IMR-90 (cell line): ENCODE results near the gene TRPM6. TPM values are rescaled to one million over a fixed set of nuclear protein-coding genes. Genes with fewer than 3 reads are reported as not detected.

Source experiments
- ATAC-seq: fragments of 200-7000 bp; cut with Tn5 transposase; 2 replicates; pipeline ENCODE4 v1.9.1; 2020; ENCODE audit warnings: low read depth, mild to moderate bottlenecking, moderate library complexity
- BruUV-seq: library from RNA; stranded (reverse); fragments of 400-500 nt; replicated peaks from 2 replicates; lab custom pipeline; 2021; lab: Mats Ljungman, UMichigan
- CTCF ChIA-PET: fragments of 300-600 bp; formaldehyde crosslinking; extraction: SDS; loops from one replicate; lab custom pipeline; 2021; ENCODE audit warnings: antibody characterized with exemption; lab: Yijun Ruan, JAX
- POLR2A ChIA-PET: fragments of 300-600 bp; sonication (Branson Sonifier 250); formaldehyde crosslinking; loops from one replicate; lab custom pipeline; 2022; ENCODE audit warnings: antibody characterized with exemption; ENCODE audit not compliant: unreplicated experiment; lab: Charles Lee
- DNase-seq: peaks from one replicate; pipeline ENCODE4 v3.0.0; 2013
- H2AFZ ChIP-seq: replicated peaks from 2 replicates; pipeline ENCODE3; 2013; ENCODE audit warnings: low read length, mild to moderate bottlenecking; ENCODE audit not compliant: poor library complexity
- H2AK5ac ChIP-seq: 2 replicates; pipeline ENCODE4 v1.6.1; 2013; ENCODE audit warnings: low read depth, low read length, inconsistent platforms
- H2AK9ac ChIP-seq: replicated peaks from 2 replicates; pipeline ENCODE3; 2013; ENCODE audit warnings: mild to moderate bottlenecking, low read depth, low read length, moderate library complexity; ENCODE audit not compliant: poor library complexity
- H2BK120ac ChIP-seq: 2 replicates; pipeline ENCODE4 v1.6.1; 2013; ENCODE audit warnings: low read depth, low read length, inconsistent platforms
- H2BK15ac ChIP-seq: 3 replicates; pipeline ENCODE4 v1.6.1; 2013; ENCODE audit warnings: low read depth, low read length, inconsistent platforms
- H2BK20ac ChIP-seq: 2 replicates; pipeline ENCODE4 v1.6.1; 2013; ENCODE audit warnings: low read depth, mild to moderate bottlenecking, inconsistent platforms, low read length, moderate library complexity
- H2BK5ac ChIP-seq: 2 replicates; pipeline ENCODE4 v1.6.1; 2013; ENCODE audit warnings: mild to moderate bottlenecking, low read depth, low read length, inconsistent platforms; ENCODE audit not compliant: poor library complexity, severe bottlenecking
- H3K14ac ChIP-seq: replicated peaks from 2 replicates; pipeline ENCODE4 v1.6.1; 2013; ENCODE audit warnings: low read depth, low read length, inconsistent platforms
- H3K18ac ChIP-seq: 2 replicates; pipeline ENCODE4 v1.6.1; 2013; ENCODE audit warnings: low read depth, low read length, control low read depth
- H3K23ac ChIP-seq: 2 replicates; pipeline ENCODE4 v1.6.1; 2013; ENCODE audit warnings: low read depth, low read length, inconsistent platforms
- H3K27ac ChIP-seq: 2 replicates; pipeline ENCODE4 v1.5.1; 2013; ENCODE audit warnings: mild to moderate bottlenecking, control low read depth, low read length; ENCODE audit not compliant: insufficient read depth
- H3K27me3 ChIP-seq: 2 replicates; pipeline ENCODE4 v1.6.1; 2013; ENCODE audit warnings: low read length; ENCODE audit not compliant: control insufficient read depth, insufficient read depth
- H3K36me3 ChIP-seq: 2 replicates; pipeline ENCODE4 v1.6.1; 2013; ENCODE audit warnings: low read length, mixed read lengths; ENCODE audit not compliant: control insufficient read depth, insufficient read depth
- H3K4ac ChIP-seq: 2 replicates; pipeline ENCODE4 v1.6.1; 2013; ENCODE audit warnings: low read depth, low read length, inconsistent platforms
- H3K4me1 ChIP-seq: 2 replicates; pipeline ENCODE4 v1.6.1; 2013; ENCODE audit warnings: low read length, mixed read lengths; ENCODE audit not compliant: control insufficient read depth, insufficient read depth
- H3K4me2 ChIP-seq: 2 replicates; pipeline ENCODE4 v1.6.1; 2013; ENCODE audit warnings: low read depth, mild to moderate bottlenecking, control low read depth, low read length, moderate library complexity
- H3K4me3 ChIP-seq: 2 replicates; pipeline ENCODE4 v1.5.1; 2013; ENCODE audit warnings: low read depth, mild to moderate bottlenecking, control low read depth, low read length, moderate library complexity; ENCODE audit not compliant: insufficient read depth
- H3K56ac ChIP-seq: 2 replicates; pipeline ENCODE4 v1.6.1; 2013; ENCODE audit warnings: low read length, inconsistent platforms; ENCODE audit not compliant: insufficient read depth; ENCODE audit errors: extremely low read depth
- H3K79me1 ChIP-seq, 2 experiments: 2 replicates each; pipeline ENCODE4 v1.6.1; 2013; ENCODE audit warnings: low read length in 2 of 2, inconsistent platforms in 1 of 2, low read depth in 1 of 2
- H3K9ac ChIP-seq: 2 replicates; pipeline ENCODE4 v1.6.1; 2013; ENCODE audit warnings: low read depth, low read length, control low read depth
- H3K9me1 ChIP-seq: 2 replicates; pipeline ENCODE4 v1.6.1; 2013; ENCODE audit warnings: low read length, inconsistent platforms; ENCODE audit not compliant: insufficient read depth
- H3K9me3 ChIP-seq: 2 replicates; pipeline ENCODE4 v1.6.1; 2013; ENCODE audit warnings: low read length; ENCODE audit not compliant: control insufficient read depth, insufficient read depth
- H4K20me1 ChIP-seq: 2 replicates; pipeline ENCODE4 v1.6.1; 2013; ENCODE audit warnings: low read length, inconsistent platforms; ENCODE audit not compliant: insufficient read depth
- H4K5ac ChIP-seq: 2 replicates; pipeline ENCODE4 v1.6.1; 2013; ENCODE audit warnings: mild to moderate bottlenecking, low read depth, low read length, control low read depth
- H4K8ac ChIP-seq, 2 experiments: 2 replicates each; pipeline ENCODE4 v1.6.1; 2013; ENCODE audit warnings: low read depth in 2 of 2, low read length in 2 of 2, control low read depth in 1 of 2, inconsistent platforms in 1 of 2
- H4K91ac ChIP-seq: 2 replicates; pipeline ENCODE4 v1.6.1; 2013; ENCODE audit warnings: low read depth, low read length, inconsistent platforms; ENCODE audit not compliant: insufficient read depth
- BHLHE40 ChIP-seq: fragments of 150-350 bp; IDR thresholded peaks from 2 replicates; pipeline ENCODE4 v1.6.1; 2016; ENCODE audit warnings: mild to moderate bottlenecking, low read depth, low read length
- CEBPB ChIP-seq: IDR thresholded peaks from 2 replicates; pipeline ENCODE4 v1.6.1; 2012; ENCODE audit warnings: low read depth, low read length, improper control_type of control experiment
- CHD1 ChIP-seq: IDR thresholded peaks from 2 replicates; pipeline ENCODE4 v1.6.1; 2012; ENCODE audit warnings: low read depth, low read length, improper control_type of control experiment
- CTCF ChIP-seq: conservative IDR thresholded peaks from 2 replicates; pipeline ENCODE4 v1.5.1; 2012; ENCODE audit warnings: mild to moderate bottlenecking, low read depth, low read length, improper control_type of control experiment
- FOS ChIP-seq: fragments of 150-350 bp; IDR thresholded peaks from 2 replicates; pipeline ENCODE4 v1.6.1; 2016; ENCODE audit warnings: low read depth, low read length
- MAFK ChIP-seq: IDR thresholded peaks from 2 replicates; pipeline ENCODE4 v1.6.1; 2012; ENCODE audit warnings: low read depth, low read length, improper control_type of control experiment
- MAZ ChIP-seq: IDR thresholded peaks from 2 replicates; pipeline ENCODE4 v1.6.1; 2012; ENCODE audit warnings: low read depth, mild to moderate bottlenecking, low read length, improper control_type of control experiment, moderate library complexity, borderline replicate concordance
- MXI1 ChIP-seq: IDR thresholded peaks from 2 replicates; pipeline ENCODE4 v1.6.1; 2012; ENCODE audit warnings: low read depth, mild to moderate bottlenecking, low read length, moderate library complexity, borderline replicate concordance
- NFE2L2 ChIP-seq: fragments of 150-350 bp; IDR thresholded peaks from 2 replicates; pipeline ENCODE4 v1.6.1; 2016; ENCODE audit warnings: low read depth, mild to moderate bottlenecking, low read length
- POLR2A ChIP-seq: IDR thresholded peaks from 2 replicates; pipeline ENCODE4 v1.6.1; 2012; ENCODE audit warnings: mild to moderate bottlenecking, low read depth, low read length
- RAD21 ChIP-seq: IDR thresholded peaks from 2 replicates; pipeline ENCODE4 v1.6.1; 2012; ENCODE audit warnings: low read length, improper control_type of control experiment
- RCOR1 ChIP-seq: IDR thresholded peaks from 2 replicates; pipeline ENCODE4 v1.6.1; 2012; ENCODE audit warnings: mild to moderate bottlenecking, low read length, improper control_type of control experiment; ENCODE audit not compliant: insufficient replicate concordance
- RFX5 ChIP-seq: IDR thresholded peaks from 2 replicates; pipeline ENCODE4 v1.8.0; 2012; ENCODE audit warnings: low read depth, mild to moderate bottlenecking, low read length, moderate library complexity
- SMC3 ChIP-seq: fragments of 150-350 bp; IDR thresholded peaks from 2 replicates; pipeline ENCODE4 v1.6.1; 2016; ENCODE audit warnings: low read depth, mild to moderate bottlenecking, antibody characterized with exemption, low read length, moderate library complexity
- USF2 ChIP-seq: fragments of 150-350 bp; IDR thresholded peaks from 2 replicates; pipeline ENCODE4 v1.6.1; 2017; ENCODE audit warnings: mild to moderate bottlenecking, antibody characterized with exemption, low read length, low read depth
- WGBS, 2 experiments: methylation state at CpG; one replicate each; pipeline versions ENCODE4 v1.1.5 to v1.1.7; 2013; ENCODE audit warnings: missing lambda C conversion rate in 2 of 2; ENCODE audit not compliant: insufficient read length in 1 of 2; ENCODE audit errors: extremely low coverage in 2 of 2; 5-methylcytosine and 5-hydroxymethylcytosine counted together
- dilution Hi-C: fragments of 300-500 bp; cut with HindIII; formaldehyde crosslinking; loops from one replicate; pipeline ENCODE4 v1.14.3; 2018; ENCODE audit warnings: low sequenced_read_pairs; ENCODE audit not compliant: unreplicated experiment
- in situ Hi-C: fragments of 300-500 bp; cut with MboI; formaldehyde crosslinking; loops from 3 replicates; pipeline ENCODE4 v1.14.3; 2019; ENCODE audit warnings: low sequenced_read_pairs, inconsistent platforms, mixed read lengths
- intact Hi-C: fragments of 100-400 bp; cut with micrococcal nuclease; formaldehyde crosslinking; loops from 2 replicates; pipeline ENCODE4 v1.10.0; 2022
- polyA plus RNA-seq, 3 experiments: library from polyadenylated mRNA; depleted of rRNA; stranded (reverse); fragments of >200 nt; gene quantifications; 2 replicates each; pipeline ENCODE4 v1.2.3, GENCODE V29; 2012; ENCODE audit warnings: low replicate concordance in 1 of 3
- total RNA-seq: library from RNA; depleted of rRNA; stranded (reverse); fragments of >200 nt; gene quantifications from 2 replicates; pipeline ENCODE4 v1.2.3, GENCODE V29; 2012
- TF ChIP-seq, protein P1 (sequence below): fragments of 150-350 bp; IDR thresholded peaks from 2 replicates; pipeline ENCODE4 v1.6.1; 2016; ENCODE audit warnings: low read depth, mild to moderate bottlenecking, low read length, moderate library complexity, borderline replicate concordance

TRPM6 gene
- total and polyA plus RNA-seq, 2 of the 4 experiments (the other 2 are of a cell fraction) = under 0.01 to 0.02 TPM

DNA sequence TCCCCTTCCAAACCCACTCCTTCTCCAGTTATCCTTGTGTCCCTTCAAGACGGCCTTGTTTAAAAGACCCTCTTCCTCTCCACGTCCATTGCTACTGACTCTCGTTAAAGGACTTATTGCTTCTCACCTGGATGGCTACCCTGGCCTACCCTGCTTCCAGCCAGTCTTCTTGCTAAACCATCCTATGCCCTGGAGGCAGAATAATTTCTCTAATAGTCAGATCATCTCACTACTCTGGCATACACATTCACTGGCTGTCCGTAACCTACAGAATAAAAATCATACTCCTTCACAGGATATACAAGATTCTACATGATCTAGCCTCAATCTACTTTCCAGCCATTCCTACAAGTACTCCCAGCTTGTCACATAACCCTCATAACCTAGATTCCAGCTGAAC is 92.6 kb downstream of the TRPM6 start:
- no peaks in the 10 kb centered on the region for H4K20me1 ChIP-seq
- no peak overlapping the region for H3K4me2 ChIP-seq
- H2BK5ac ChIP-seq = no peak overlapping the region
- no peaks in the 10 kb centered on the region for H3K36me3 ChIP-seq
- no peak overlapping the region for H3K56ac ChIP-seq
- no peaks in the 10 kb centered on the region for H3K79me1 ChIP-seq
- no peak overlapping the region for H2BK15ac ChIP-seq
- no TSS peak for BruUV-seq
- ChIA-PET CTCF (no interaction called here), POLR2A (no interaction called here)
- no peaks in the 10 kb centered on the region for H3K4me1 ChIP-seq
- in situ Hi-C loops (no loop called here), dilution Hi-C loops (no loop called here), intact Hi-C loops (no loop called here)
- no peak overlapping the region for H2AK9ac ChIP-seq
- H4K8ac ChIP-seq = no peak overlapping the region
- DNase-seq = no peak
- no peak overlapping the region for H2BK20ac ChIP-seq
- H3K27ac ChIP-seq = no peak overlapping the region
- no peaks in the 10 kb centered on the region for H3K9me1 ChIP-seq
- peaks cover 2% of the 10 kb centered on the region; the same call in 1 of the 2 replicates for H3K27me3 ChIP-seq
- no peak overlapping the region for H2AK5ac ChIP-seq
- H3K14ac ChIP-seq = no peak overlapping the region
- no peak for TF ChIP-seq RAD21
- TF ChIP-seq POLR2A = no peak
- no peak for TF ChIP-seq RFX5
- no peak for TF ChIP-seq CEBPB
- no peak for TF ChIP-seq CHD1
- no peak for TF ChIP-seq MAZ
- TF ChIP-seq NFE2L2 = no peak
- no peak for TF ChIP-seq CTCF
- no peak for TF ChIP-seq SMC3
- TF ChIP-seq MAFK = no peak
- TF ChIP-seq MXI1 = no peak
- TF ChIP-seq, protein P1, sequence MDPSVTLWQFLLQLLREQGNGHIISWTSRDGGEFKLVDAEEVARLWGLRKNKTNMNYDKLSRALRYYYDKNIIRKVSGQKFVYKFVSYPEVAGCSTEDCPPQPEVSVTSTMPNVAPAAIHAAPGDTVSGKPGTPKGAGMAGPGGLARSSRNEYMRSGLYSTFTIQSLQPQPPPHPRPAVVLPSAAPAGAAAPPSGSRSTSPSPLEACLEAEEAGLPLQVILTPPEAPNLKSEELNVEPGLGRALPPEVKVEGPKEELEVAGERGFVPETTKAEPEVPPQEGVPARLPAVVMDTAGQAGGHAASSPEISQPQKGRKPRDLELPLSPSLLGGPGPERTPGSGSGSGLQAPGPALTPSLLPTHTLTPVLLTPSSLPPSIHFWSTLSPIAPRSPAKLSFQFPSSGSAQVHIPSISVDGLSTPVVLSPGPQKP = no peak
- TF ChIP-seq FOS = no peak
- TF ChIP-seq USF2 = no peak
- TF ChIP-seq BHLHE40 = no peak
- no peak for TF ChIP-seq RCOR1
- no peaks in the 10 kb centered on the region for H3K9me3 ChIP-seq
- no peak overlapping the region for H4K5ac ChIP-seq
- no peak overlapping the region for H2AFZ ChIP-seq
- no peak overlapping the region for H2BK120ac ChIP-seq
- no peak overlapping the region for H3K23ac ChIP-seq
- H4K91ac ChIP-seq = no peak overlapping the region
- H3K18ac ChIP-seq = no peak overlapping the region
- no peak overlapping the region for H3K4ac ChIP-seq
- no peak for ATAC-seq
- no peak overlapping the region for H3K4me3 ChIP-seq
- no peak overlapping the region for H3K9ac ChIP-seq
- 60% methylated on average over 4 of the region's 4 CpGs; no CpG with 5 or more reads in 1 of the 2 experiments for WGBS, 2 experiments
